T-helper 1 cell treated with Interleukin-12 subunit alpha and Interleukin-12 subunit beta and Interleukin-4 antibody, amounts not matched to agents 30 ng/mL and 1 ng/mL, for 36 hours (primary cell): ENCODE measurements around the gene COL9A3. TPM values are rescaled to one million over a fixed set of nuclear protein-coding genes. Genes with fewer than 3 reads are reported as not detected.
"Not testable (repeated sequence)": the region's sequence is repeated elsewhere in the genome, so short reads cannot be mapped to it uniquely, and the experiment has no call there.

Experiments
- intact Hi-C: fragments of 100-400 bp; cut with micrococcal nuclease; formaldehyde crosslinking; loops from one replicate; pipeline ENCODE4 v1.15.1; 2024
- total RNA-seq: library from RNA; stranded (reverse); gene quantifications from 2 replicates; pipeline ENCODE4 v1.2.3, GENCODE V29; 2022

Gene COL9A3
- total RNA-seq, 1 donor from 2014 or later: 0.15 TPM

GRCh38 chr20:62852841-62853240 is 36.0 kb downstream of the COL9A3 start:
- intact Hi-C loops: no loop called here

GRCh38 chr20:62853304-62853703 is 36.5 kb downstream of the COL9A3 start:
- intact Hi-C loops: not testable (repeated sequence)

GRCh38 chr20:62854121-62854520 is 37.3 kb downstream of the COL9A3 start:
- intact Hi-C loops: no loop called here

DNA sequence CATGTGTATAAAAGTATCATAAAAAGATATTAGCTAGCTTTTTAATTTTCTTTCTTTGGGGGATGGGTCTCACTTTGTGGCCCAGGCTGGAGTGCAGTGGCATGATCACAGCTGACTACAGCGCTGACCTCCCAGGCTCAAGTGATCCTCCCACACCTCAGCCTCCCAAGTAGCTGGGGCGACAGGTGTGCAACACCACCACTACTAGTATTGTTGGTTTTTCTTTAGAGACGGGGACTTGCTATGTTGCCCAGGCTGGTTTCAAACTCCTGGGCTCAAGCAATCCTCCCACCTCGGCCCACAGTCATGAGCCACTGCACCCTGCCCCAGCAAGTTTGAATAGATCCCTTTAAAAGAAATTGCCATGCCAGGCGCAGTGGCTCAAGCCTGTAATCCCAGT is 38.3 kb downstream of the COL9A3 start:
- intact Hi-C loops: no loop called here

DNA sequence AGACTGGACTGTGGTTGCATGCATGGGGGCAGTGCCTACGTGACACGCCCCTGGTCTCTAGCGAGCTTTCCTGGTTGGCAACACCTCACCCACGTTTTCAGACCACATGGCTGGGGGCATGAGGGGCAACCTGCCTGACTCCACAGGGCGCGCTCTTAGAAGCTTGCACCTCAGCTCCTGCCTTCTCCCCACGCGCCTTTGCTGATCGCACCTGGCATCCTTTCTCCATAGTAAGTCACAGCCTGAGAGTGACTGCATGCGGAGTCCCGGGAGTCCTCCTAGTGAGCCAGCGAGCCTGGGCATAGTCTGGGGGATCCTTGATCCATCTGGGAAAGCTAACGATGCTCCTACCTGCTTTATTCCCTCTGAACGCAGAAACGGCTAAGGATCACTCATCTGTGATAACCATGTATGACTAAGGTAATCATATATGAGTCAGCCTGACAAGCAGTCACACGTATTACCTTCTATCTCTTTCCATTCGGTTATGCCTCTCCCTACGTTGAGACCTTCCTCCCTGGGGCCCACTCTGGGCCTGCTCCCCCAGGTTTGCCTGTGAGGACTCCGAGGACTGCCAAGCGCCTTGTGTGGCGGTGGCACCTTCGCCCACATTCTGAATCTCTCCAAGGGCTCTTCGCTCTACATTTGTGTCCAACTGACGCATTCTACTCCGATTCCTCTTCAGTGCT is 40.2 kb downstream of the COL9A3 start:
- intact Hi-C loops: no loop called here

- intact Hi-C loops: no loop called here
Observed at GRCh38 chr20:62858058-62858830, 41.4 kb downstream of the COL9A3 start.

DNA sequence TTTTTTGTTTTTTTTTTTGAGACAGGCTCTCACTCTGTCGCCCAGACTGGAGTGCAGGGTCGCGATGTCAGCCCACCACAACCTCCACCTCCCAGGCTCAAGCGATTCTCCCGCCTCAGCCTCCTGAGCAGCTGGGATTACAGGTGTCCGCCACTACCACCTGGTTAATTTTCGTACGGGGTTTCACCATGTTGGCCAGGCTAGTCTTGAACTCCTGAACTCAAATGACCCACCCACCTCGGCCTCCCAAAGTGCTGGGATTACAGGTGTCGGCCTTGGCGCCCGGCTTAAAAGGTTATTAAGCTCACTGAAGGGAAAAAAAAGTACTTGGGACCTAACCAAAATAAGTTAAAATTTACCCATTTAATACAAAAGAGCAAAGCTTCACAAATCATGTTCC is 42.9 kb downstream of the COL9A3 start:
- intact Hi-C loops: loop anchor here (2.0 to 5.0 kb wide), 5 partner anchors 35 to 737 kb away; partner anchors contain the start of genes ADRM1, LSM14B and YTHDF1

DNA sequence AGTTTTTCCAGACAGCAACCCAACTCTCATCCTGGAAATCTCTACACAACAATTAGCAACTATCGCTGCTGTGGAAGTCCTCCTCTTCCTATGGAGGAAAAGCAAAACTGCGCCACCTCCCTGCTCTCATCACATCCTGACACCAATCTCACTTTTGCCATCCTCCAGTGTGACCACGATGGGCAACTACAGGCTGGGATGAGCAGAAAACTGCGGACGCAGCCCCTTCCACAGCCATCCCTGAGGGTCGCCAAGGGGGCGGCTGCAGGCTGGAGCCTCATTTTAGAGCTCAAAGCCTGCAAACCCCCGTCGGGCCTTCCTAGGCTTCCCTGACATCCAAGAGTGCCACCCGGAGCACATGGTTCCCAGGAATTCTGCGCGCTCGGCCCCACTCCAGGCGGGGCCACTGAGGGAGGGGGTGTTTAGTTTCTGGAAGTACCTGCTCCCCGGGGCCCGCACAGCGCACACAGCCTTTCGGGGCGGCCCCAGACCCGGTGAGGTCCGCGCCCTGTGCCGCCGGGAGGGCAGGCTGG is 43.6 kb downstream of the COL9A3 start:
- intact Hi-C loops: loop anchor here (2.0 to 5.0 kb wide), 5 partner anchors 36 to 738 kb away; partner anchors contain the start of genes ADRM1, LSM14B and YTHDF1

GRCh38 chr20:62860924-62861691 is 44.3 kb downstream of the COL9A3 start:
- intact Hi-C loops: loop anchor here (2.0 to 5.0 kb wide), 5 partner anchors 36 to 739 kb away; partner anchors contain the start of genes ADRM1, LSM14B and YTHDF1

GRCh38 chr20:62861726-62862336 is 45.0 kb downstream of the COL9A3 start, which contains the start of gene TCFL5:
Gene TCFL5, minus strand, starts transcription at chr20:62861822. Its CDS starts 152 bp downstream, at chr20:62861670.
- intact Hi-C loops: loop anchor here (2.0 to 5.0 kb wide), 6 partner anchors 37 to 740 kb away; partner anchors contain the start of genes ADRM1, LSM14B and YTHDF1

GRCh38 chr20:62864207-62864606 is 47.4 kb downstream of the COL9A3 start:
- intact Hi-C loops: loop anchor here (5.0 kb wide), 2 partner anchors 562 to 742 kb away; partner anchors contain the start of genes ADRM1 and LSM14B

GRCh38 chr20:62872184-62872847 is 55.5 kb downstream of the COL9A3 start:
- intact Hi-C loops: no loop called here

- intact Hi-C loops: loop anchor here (1.0 kb wide), 1 partner anchor 136 kb away; no protein-coding TSS in a partner anchor
Observed at GRCh38 chr20:62872862-62873261, 56.0 kb downstream of the COL9A3 start.

DNA sequence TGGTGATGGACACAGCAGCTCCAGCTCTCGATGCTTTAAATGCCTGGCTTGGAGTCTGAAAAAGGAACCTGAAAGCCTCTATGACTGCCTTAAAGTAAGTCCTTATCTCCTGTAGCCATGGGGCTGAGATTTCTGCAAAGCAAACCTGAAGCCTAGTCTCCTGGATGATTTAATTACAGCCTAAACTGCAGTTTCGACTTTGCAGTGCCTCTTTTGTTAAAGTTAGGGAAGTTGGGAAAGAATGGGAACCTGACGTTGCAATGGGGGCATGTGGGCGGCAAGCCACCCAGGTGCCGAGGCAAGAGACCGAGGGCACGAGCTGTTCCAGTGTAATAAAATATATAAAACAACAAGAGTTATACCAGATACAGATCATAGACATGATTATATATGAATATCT is 56.4 kb downstream of the COL9A3 start:
- intact Hi-C loops: loop anchor here (1.0 kb wide), 1 partner anchor 136 kb away; no protein-coding TSS in a partner anchor

DNA sequence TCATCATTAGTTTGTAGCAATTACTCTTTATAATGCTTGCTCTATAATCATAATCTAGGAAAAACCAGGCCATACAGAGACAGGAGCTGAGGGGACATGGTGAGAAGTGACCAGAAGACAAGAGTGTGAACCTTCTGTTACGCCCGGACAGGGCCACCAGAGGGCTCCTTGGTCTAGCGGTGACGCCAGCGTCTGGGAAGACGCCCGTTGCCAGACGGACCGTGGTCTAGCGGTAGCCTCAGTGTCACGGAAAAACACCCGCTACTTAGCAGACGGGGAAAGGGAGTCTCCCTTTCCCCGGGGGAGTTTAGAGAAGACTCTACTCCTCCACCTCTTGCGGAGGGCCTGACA is 56.8 kb downstream of the COL9A3 start:
- intact Hi-C loops: loop anchor here (1.0 kb wide), 1 partner anchor 136 kb away; no protein-coding TSS in a partner anchor

- intact Hi-C loops: no loop called here
Observed at GRCh38 chr20:62874964-62875344, 58.1 kb downstream of the COL9A3 start.

- intact Hi-C loops: no loop called here
Observed at GRCh38 chr20:62875419-62876361, 58.8 kb downstream of the COL9A3 start.

DNA sequence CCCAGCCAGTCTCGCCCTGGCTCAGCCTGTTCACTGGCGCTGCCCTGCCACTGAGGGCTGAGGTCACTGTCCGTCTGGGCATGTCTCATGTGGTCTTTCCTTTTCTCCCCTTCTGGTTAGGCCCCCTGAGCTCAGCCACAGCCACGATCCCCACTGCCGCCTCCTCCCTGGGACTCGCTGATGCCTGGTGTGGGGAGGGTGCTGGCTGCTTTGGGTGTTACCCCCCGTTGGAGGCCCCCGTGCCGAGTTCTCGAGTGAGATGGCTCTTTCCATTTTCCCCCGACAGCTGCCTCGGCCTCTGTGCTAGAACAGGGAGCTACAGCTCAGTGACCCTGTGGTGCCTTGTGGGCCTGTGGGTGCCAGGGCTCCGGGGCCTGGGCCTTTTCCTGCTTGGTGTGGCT is 59.7 kb downstream of the COL9A3 start:
- intact Hi-C loops: no loop called here
